NT2/D1 (cell line): Measurements from ENCODE around the gene GOLPH3.

Source experiments
- DNase-seq: peaks from one replicate; pipeline ENCODE4 v3.0.0-alpha.2; 2011; ENCODE audit warnings: low read depth, low spot score
- H3K27me3 ChIP-seq: 2 replicates; pipeline ENCODE4 v1.6.0; 2011; ENCODE audit warnings: mild to moderate bottlenecking; ENCODE audit not compliant: insufficient read length, insufficient read depth
- H3K36me3 ChIP-seq: 2 replicates; pipeline ENCODE4 v1.6.1; 2011; ENCODE audit warnings: mild to moderate bottlenecking, low read length, mixed read lengths; ENCODE audit not compliant: insufficient read depth, insufficient read length
- H3K4me1 ChIP-seq: 2 replicates; pipeline ENCODE4 v1.5.1; 2011; ENCODE audit not compliant: insufficient read depth, insufficient read length
- H3K4me3 ChIP-seq: 2 replicates; pipeline ENCODE4 v1.5.1; 2011; ENCODE audit warnings: low read depth; ENCODE audit not compliant: insufficient read length
- H3K9ac ChIP-seq: 2 replicates; pipeline ENCODE4 v1.6.0; 2011; ENCODE audit warnings: low read depth; ENCODE audit not compliant: insufficient read length
- H3K9me3 ChIP-seq: 2 replicates; pipeline ENCODE4 v1.5.1; 2011; ENCODE audit warnings: mild to moderate bottlenecking, low read length; ENCODE audit not compliant: insufficient read depth
- SUZ12 ChIP-seq: IDR thresholded peaks from 2 replicates; pipeline ENCODE4 v1.6.1; 2011; ENCODE audit not compliant: insufficient read length, insufficient read depth; ENCODE audit errors: extremely low read depth
- YY1 ChIP-seq: IDR thresholded peaks from 2 replicates; pipeline ENCODE4 v1.6.1; 2011; ENCODE audit not compliant: insufficient read length, insufficient read depth
- ZNF274 ChIP-seq: IDR thresholded peaks from 2 replicates; pipeline ENCODE4 v1.6.1; 2011; ENCODE audit warnings: mild to moderate bottlenecking, low read depth, low read length

Gene GOLPH3

GRCh38 chr5:32143617-32144377 is 30.3 kb downstream of the GOLPH3 start:
- DNase-seq = no peak
- no peaks in the 10 kb centered on the region for H3K4me1 ChIP-seq
- H3K4me3 ChIP-seq = no peak overlapping the region
- TF ChIP-seq YY1 (no peak), ZNF274 (no peak), SUZ12 (no peak)
- H3K36me3 ChIP-seq = peaks cover 18% of the 10 kb centered on the region
- no peaks in the 10 kb centered on the region for H3K27me3 ChIP-seq
- H3K9me3 ChIP-seq = peaks cover 13% of the 10 kb centered on the region
- no peak overlapping the region for H3K9ac ChIP-seq

- no peaks in the 10 kb centered on the region for H3K27me3 ChIP-seq
- no peak for TF ChIP-seq SUZ12
- TF ChIP-seq YY1 = no peak
- no peak for TF ChIP-seq ZNF274
- H3K9me3 ChIP-seq = peaks cover 5% of the 10 kb centered on the region; the same call in 1 of the 2 replicates
- DNase-seq = no peak
- H3K4me3 ChIP-seq = no peak overlapping the region
- no peak overlapping the region for H3K9ac ChIP-seq
- H3K4me1 ChIP-seq = no peaks in the 10 kb centered on the region
- peaks cover 39% of the 10 kb centered on the region for H3K36me3 ChIP-seq
Observed at GRCh38 chr5:32138839-32139493, 35.2 kb downstream of the GOLPH3 start.

- H3K4me3 ChIP-seq = no peak overlapping the region
- H3K9ac ChIP-seq = no peak overlapping the region
- DNase-seq = no peak
- H3K9me3 ChIP-seq = no peaks in the 10 kb centered on the region
- no peaks in the 10 kb centered on the region for H3K4me1 ChIP-seq
- no peak for TF ChIP-seq SUZ12
- no peak for TF ChIP-seq ZNF274
- no peak for TF ChIP-seq YY1
- H3K27me3 ChIP-seq = no peaks in the 10 kb centered on the region
- H3K36me3 ChIP-seq = peaks cover 49% of the 10 kb centered on the region
Observed at GRCh38 chr5:32136342-32136741, 37.8 kb downstream of the GOLPH3 start.

- Histone ChIP-seq H3K9me3 (no peaks in the 10 kb centered on the region), H3K4me3 (no peak overlapping the region), H3K27me3 (no peaks in the 10 kb centered on the region), H3K36me3 (peaks cover 46% of the 10 kb centered on the region), H3K9ac (no peak overlapping the region), H3K4me1 (no peaks in the 10 kb centered on the region)
- TF ChIP-seq YY1 (no peak), ZNF274 (no peak), SUZ12 (no peak)
- no peak for DNase-seq
Observed at GRCh38 chr5:32135086-32135485, 39.0 kb downstream of the GOLPH3 start.

GRCh38 chr5:32132757-32133156 is 41.4 kb downstream of the GOLPH3 start:
- DNase-seq = no peak
- no peaks in the 10 kb centered on the region for H3K4me1 ChIP-seq
- H3K4me3 ChIP-seq = no peak overlapping the region
- no peak for TF ChIP-seq ZNF274
- TF ChIP-seq SUZ12 = no peak
- no peak for TF ChIP-seq YY1
- no peaks in the 10 kb centered on the region for H3K27me3 ChIP-seq
- H3K9ac ChIP-seq = no peak overlapping the region
- peaks cover 45% of the 10 kb centered on the region for H3K36me3 ChIP-seq
- no peaks in the 10 kb centered on the region for H3K9me3 ChIP-seq

- H3K36me3 ChIP-seq = peaks cover 47% of the 10 kb centered on the region
- TF ChIP-seq YY1 = no peak
- no peak for TF ChIP-seq ZNF274
- no peak for TF ChIP-seq SUZ12
Observed at GRCh38 chr5:32131604-32132003, 42.5 kb downstream of the GOLPH3 start.

GRCh38 chr5:32130865-32131264 is 43.3 kb downstream of the GOLPH3 start:
- Histone ChIP-seq H3K27me3 (no peaks in the 10 kb centered on the region), H3K9ac (no peak overlapping the region), H3K36me3 (peaks cover 52% of the 10 kb centered on the region), H3K9me3 (no peaks in the 10 kb centered on the region), H3K4me3 (no peak overlapping the region), H3K4me1 (no peaks in the 10 kb centered on the region)
- DNase-seq = no peak
- TF ChIP-seq SUZ12 = no peak

More at GRCh38 chr5:32131604-32132003, 42.5 kb downstream of the GOLPH3 start:
- DNase-seq = no peak
- Histone ChIP-seq H3K4me3 (no peak overlapping the region), H3K9ac (no peak overlapping the region), H3K4me1 (no peaks in the 10 kb centered on the region), H3K9me3 (no peaks in the 10 kb centered on the region), H3K27me3 (no peaks in the 10 kb centered on the region)
